B cell (primary cell): ENCODE results near the gene FMN2.

Source experiments
- CTCF ChIP-seq: fragments of 200-600 bp; IDR thresholded peaks from one replicate; pipeline ENCODE4 v1.8.0; 2022; ENCODE audit warnings: antibody characterized with exemption, mild to moderate bottlenecking
- EZH2 ChIP-seq: IDR thresholded peaks from 2 replicates; pipeline ENCODE4 v1.6.1; 2012; ENCODE audit warnings: borderline replicate concordance, low read depth, mild to moderate bottlenecking, moderate library complexity, low read length; ENCODE audit not compliant: insufficient read depth, poor library complexity, severe bottlenecking

GRCh38 chr1:240391660-240392260 is 300.1 kb downstream of the FMN2 start:
- TF ChIP-seq CTCF (no peak), EZH2 (no peak)
